K562 (cell line): ENCODE measurements around the gene ZNF358. TPM values are rescaled to one million over a fixed set of nuclear protein-coding genes. Genes with fewer than 3 reads are reported as not detected.

Source experiments
- CCNT2 ChIP-seq: IDR thresholded peaks from 2 replicates; pipeline ENCODE4 v1.6.1; 2011; ENCODE audit warnings: borderline replicate concordance, low read depth, mild to moderate bottlenecking, moderate library complexity, mixed read lengths, low read length; ENCODE audit not compliant: insufficient read length; ENCODE audit errors: extremely low read depth
- CHD1 ChIP-seq: fragments of 200-600 bp; sonication (generic); IDR thresholded peaks from one replicate; pipeline ENCODE4 v1.6.1; 2012; ENCODE audit warnings: mild to moderate bottlenecking, moderate library complexity, low read length, inconsistent platforms
- DDX20 ChIP-seq: fragments of 450-650 bp; IDR thresholded peaks from 2 replicates; pipeline ENCODE4 v1.6.1; 2016; ENCODE audit warnings: missing genetic modification characterization, low read depth, mild to moderate bottlenecking, missing compliant biosample characterization, moderate library complexity
- FOXK2 ChIP-seq, 2 experiments: fragments of 450-650 bp; IDR thresholded peaks in 1 of 2; conservative IDR thresholded peaks in 1 of 2; 2 replicates each; pipeline ENCODE4 v1.6.1; 2016; ENCODE audit warnings: low read depth in 2 of 2, mild to moderate bottlenecking in 1 of 2
- GABPB1 ChIP-seq: sonication (generic); formaldehyde crosslinking; IDR thresholded peaks from 2 replicates; pipeline ENCODE4 v1.8.0; 2022; ENCODE audit warnings: mild to moderate bottlenecking, missing genetic modification reagents
- HDGF ChIP-seq: fragments of 450-650 bp; IDR thresholded peaks from 2 replicates; pipeline ENCODE4 v1.6.1; 2016
- KAT8 ChIP-seq: fragments of 450-650 bp; IDR thresholded peaks from 2 replicates; pipeline ENCODE4 v1.6.1; 2016; ENCODE audit warnings: low read depth, mild to moderate bottlenecking
- LARP7 ChIP-seq: fragments of 450-650 bp; IDR thresholded peaks from 2 replicates; pipeline ENCODE4 v1.6.1; 2016
- NFE2 ChIP-seq: IDR thresholded peaks from 2 replicates; pipeline ENCODE4 v1.6.1; 2014; ENCODE audit warnings: antibody characterized with exemption, low read depth
- NR2C2 ChIP-seq, 2 experiments: fragments of 200-800 bp in 1 of 2; sonication (Bioruptor generic) in 1 of 2; sonication (generic) in 1 of 2; formaldehyde crosslinking in 1 of 2; IDR thresholded peaks; 2 replicates each; pipeline versions ENCODE4 v1.6.1 to v1.8.0; 2016 to 2022; ENCODE audit warnings: mild to moderate bottlenecking in 1 of 2, missing compliant biosample characterization in 1 of 2, missing genetic modification characterization in 1 of 2, missing genetic modification reagents in 1 of 2
- RBFOX2 ChIP-seq: fragments of 200-400 bp; formaldehyde crosslinking; IDR thresholded peaks from 2 replicates; pipeline ENCODE4 v1.6.1; 2017; ENCODE audit warnings: low read depth, mild to moderate bottlenecking, low read length, moderate library complexity
- SMARCC2 ChIP-seq: fragments of 450-650 bp; IDR thresholded peaks from 2 replicates; pipeline ENCODE4 v1.6.1; 2017; ENCODE audit warnings: antibody characterized with exemption, moderate library complexity, mild to moderate bottlenecking, low read depth
- STAT5B ChIP-seq: fragments of 250-450 bp; sonication (Bioruptor Pico); IDR thresholded peaks from 2 replicates; pipeline ENCODE4 v1.8.0; 2021; ENCODE audit warnings: mild to moderate bottlenecking, inconsistent platforms
- TCF3 ChIP-seq: sonication (generic); formaldehyde crosslinking; IDR thresholded peaks from 2 replicates; pipeline ENCODE4 v1.4.0; 2020; ENCODE audit warnings: mild to moderate bottlenecking, missing genetic modification reagents
- WHSC1 ChIP-seq: IDR thresholded peaks from one replicate; pipeline ENCODE4 v1.6.1; 2012; ENCODE audit warnings: low read length, control low read depth, inconsistent platforms
- polyA plus RNA-seq, 8 experiments: library from polyadenylated mRNA; depleted of rRNA in 4 of 8; stranded (reverse) in 5 of 8; unstranded in 3 of 8; fragments of >200 nt; fragmentation: Nextera tagmentation in 2 of 8; fragmentation: Illumina TruSeq in 1 of 8; extraction: Ambion mirVana in 2 of 8; extraction: Trizol in 1 of 8; gene quantifications; 2 replicates each; pipeline versions ENCODE4 v1.2.1 to v1.2.3, GENCODE V29; 2011 to 2014; ENCODE audit warnings: inconsistent platforms in 1 of 8, missing spikeins in 1 of 8
- total RNA-seq, 7 experiments: library from RNA; depleted of rRNA in 6 of 7; stranded (reverse); fragments of >200 nt in 6 of 7; fragmentation: Illumina TruSeq in 2 of 7; extraction: Trizol in 2 of 7; gene quantifications; 2 replicates each; pipeline versions ENCODE4 v1.2.1 to v1.2.3, GENCODE V29; 2011 to 2021; ENCODE audit warnings: low replicate concordance in 1 of 7
- TF ChIP-seq, protein P1 (sequence below): fragments of 250-450 bp; sonication (Bioruptor Pico); IDR thresholded peaks from 2 replicates; pipeline ENCODE4 v1.8.0; 2021; ENCODE audit warnings: moderate library complexity, mild to moderate bottlenecking, inconsistent platforms
- TF ChIP-seq, protein P2 (sequence below), 2 experiments: fragments of 450-650 bp; formaldehyde crosslinking in 1 of 2; IDR thresholded peaks; 2 replicates each; pipeline versions ENCODE4 v1.4.0 to v1.6.1; 2014 to 2020; ENCODE audit warnings: mild to moderate bottlenecking in 2 of 2, borderline replicate concordance in 1 of 2, low read depth in 1 of 2

ZNF358 gene
- total and polyA plus RNA-seq, 9 of the 15 experiments (the other 6 are each of a cell fraction or from before 2014, with no cell fraction given): 0.04 to 17.2 (median 4.9) TPM

DNA sequence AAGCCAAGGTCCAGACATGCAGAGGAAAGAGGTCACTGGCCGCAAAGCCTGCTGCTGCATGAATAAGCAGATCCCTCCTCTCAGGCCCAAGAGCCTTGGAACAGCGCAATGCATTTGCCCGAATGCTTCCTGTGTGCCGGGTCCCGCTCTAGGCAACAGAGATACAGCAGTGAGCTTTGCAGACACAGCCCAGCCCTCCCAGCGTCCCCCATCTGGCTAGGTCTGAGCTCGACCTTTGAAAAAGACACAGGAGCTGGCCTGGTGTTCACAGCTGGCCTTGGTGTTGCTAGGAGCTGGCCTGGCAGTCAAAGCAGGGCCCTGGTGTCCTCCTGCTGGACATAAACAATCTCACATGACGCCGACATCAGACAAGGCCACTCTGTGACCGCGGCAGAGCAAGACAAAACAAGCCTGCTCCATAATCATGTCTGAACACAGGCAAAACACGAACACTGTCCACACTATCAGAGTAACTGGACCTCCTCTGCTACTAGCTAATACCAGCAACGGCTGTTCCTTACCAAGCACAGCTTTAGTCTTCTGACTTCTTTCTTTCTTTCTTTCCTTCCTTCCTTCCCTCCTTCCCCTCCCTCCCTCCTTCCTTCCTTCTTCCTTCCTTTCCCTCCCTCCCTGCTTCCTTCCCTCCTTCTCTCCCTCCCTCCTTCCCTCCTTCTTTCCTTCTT lies 21.3 kb upstream of the ZNF358 start (continued):
- TF ChIP-seq, protein P1, sequence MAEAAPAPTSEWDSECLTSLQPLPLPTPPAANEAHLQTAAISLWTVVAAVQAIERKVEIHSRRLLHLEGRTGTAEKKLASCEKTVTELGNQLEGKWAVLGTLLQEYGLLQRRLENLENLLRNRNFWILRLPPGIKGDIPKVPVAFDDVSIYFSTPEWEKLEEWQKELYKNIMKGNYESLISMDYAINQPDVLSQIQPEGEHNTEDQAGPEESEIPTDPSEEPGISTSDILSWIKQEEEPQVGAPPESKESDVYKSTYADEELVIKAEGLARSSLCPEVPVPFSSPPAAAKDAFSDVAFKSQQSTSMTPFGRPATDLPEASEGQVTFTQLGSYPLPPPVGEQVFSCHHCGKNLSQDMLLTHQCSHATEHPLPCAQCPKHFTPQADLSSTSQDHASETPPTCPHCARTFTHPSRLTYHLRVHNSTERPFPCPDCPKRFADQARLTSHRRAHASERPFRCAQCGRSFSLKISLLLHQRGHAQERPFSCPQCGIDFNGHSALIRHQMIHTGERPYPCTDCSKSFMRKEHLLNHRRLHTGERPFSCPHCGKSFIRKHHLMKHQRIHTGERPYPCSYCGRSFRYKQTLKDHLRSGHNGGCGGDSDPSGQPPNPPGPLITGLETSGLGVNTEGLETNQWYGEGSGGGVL (CRISPR knock-in tag): no peak
- TF ChIP-seq FOXK2 (conservative IDR thresholded peaks at IDR 0.05 in 1 of 2, IDR thresholded peaks at IDR 0.05 in 1 of 2; ENCODE audit: low read depth in 2 of 2) (peak; percentile 70 to 86), LARP7 (peak; percentile 98), KAT8 (no peak), STAT5B (CRISPR knock-in tag) (no peak), NFE2 (peak; percentile 41; the same call in 1 of the 2 replicates), GABPB1 (no peak), NR2C2 (CRISPR knock-in tag; IDR thresholded peaks at IDR 0.05) (no peak), NR2C2 (tag; IDR thresholded peaks at IDR 0.05) (peak; percentile 77), WHSC1 (no peak), TCF3 (CRISPR knock-in tag) (peak; percentile 42; the same call in 1 of the 2 replicates), RBFOX2 (peak; percentile 56), CCNT2 (no peak), DDX20 (no peak), CHD1 (no peak), HDGF (peak; percentile 90), SMARCC2 (no peak)
- TF ChIP-seq, protein P2, sequence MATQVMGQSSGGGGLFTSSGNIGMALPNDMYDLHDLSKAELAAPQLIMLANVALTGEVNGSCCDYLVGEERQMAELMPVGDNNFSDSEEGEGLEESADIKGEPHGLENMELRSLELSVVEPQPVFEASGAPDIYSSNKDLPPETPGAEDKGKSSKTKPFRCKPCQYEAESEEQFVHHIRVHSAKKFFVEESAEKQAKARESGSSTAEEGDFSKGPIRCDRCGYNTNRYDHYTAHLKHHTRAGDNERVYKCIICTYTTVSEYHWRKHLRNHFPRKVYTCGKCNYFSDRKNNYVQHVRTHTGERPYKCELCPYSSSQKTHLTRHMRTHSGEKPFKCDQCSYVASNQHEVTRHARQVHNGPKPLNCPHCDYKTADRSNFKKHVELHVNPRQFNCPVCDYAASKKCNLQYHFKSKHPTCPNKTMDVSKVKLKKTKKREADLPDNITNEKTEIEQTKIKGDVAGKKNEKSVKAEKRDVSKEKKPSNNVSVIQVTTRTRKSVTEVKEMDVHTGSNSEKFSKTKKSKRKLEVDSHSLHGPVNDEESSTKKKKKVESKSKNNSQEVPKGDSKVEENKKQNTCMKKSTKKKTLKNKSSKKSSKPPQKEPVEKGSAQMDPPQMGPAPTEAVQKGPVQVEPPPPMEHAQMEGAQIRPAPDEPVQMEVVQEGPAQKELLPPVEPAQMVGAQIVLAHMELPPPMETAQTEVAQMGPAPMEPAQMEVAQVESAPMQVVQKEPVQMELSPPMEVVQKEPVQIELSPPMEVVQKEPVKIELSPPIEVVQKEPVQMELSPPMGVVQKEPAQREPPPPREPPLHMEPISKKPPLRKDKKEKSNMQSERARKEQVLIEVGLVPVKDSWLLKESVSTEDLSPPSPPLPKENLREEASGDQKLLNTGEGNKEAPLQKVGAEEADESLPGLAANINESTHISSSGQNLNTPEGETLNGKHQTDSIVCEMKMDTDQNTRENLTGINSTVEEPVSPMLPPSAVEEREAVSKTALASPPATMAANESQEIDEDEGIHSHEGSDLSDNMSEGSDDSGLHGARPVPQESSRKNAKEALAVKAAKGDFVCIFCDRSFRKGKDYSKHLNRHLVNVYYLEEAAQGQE (IDR thresholded peaks at IDR 0.05; ENCODE audit: borderline replicate concordance): peak; percentile 28; the same call in 1 of the 2 replicates
- TF ChIP-seq, protein P2 (CRISPR knock-in tag; IDR thresholded peaks at IDR 0.05; ENCODE audit: low read depth): 0 out of 2 replicates have a peak, but pooled peaks have one; percentile 40
